Measurements from ENCODE around the gene TMEM187. TPM values are rescaled to one million over a fixed set of nuclear protein-coding genes. Genes with fewer than 3 reads are reported as not detected.

Gene TMEM187
- total RNA-seq, 2 experiments from 2014 or later = 5.9 to 6.2 TPM

DNA sequence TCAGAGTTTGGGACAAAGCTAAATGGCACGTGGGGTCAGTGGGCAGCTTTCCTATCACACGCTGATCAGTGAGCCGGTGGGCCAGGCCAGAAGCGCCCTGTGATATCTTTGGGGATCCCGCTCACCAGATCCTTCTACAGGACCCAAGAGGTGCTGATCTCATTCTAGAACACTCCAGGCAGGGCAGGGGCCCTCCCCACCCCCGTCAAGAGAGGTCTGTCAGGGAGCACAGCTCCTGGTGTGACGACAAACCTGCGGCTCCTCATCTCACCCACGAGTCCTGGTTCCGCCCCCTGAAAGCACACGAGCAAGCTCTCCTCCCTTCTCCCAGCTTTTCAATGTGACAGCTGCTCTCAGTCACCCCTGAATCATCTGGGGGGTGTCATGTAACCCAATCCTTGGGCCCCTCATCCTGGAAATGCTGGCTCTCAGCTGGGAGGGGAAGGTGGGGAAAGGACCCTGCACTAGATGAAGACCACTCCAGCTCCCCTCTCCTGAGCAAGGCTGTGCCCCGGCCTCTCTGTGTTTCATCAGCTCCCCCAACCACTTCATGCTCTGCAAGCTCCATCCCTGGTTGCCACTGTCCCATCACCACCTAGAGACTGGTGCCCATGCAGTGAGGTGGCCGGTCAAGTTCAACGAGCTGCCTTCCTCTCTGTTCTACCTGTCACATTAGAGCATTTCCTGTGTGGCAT lies 5.6 kb upstream of the TMEM187 start:
- Mint-ChIP-seq H3K27ac (peak overlapping the region; percentile 100), H3K4me1 (ENCODE audit: low read depth) (peaks cover 28% of the 10 kb centered on the region), H3K4me3 (peak overlapping the region; percentile 100), H3K9me3 (ENCODE audit: insufficient read depth) (no peaks in the 10 kb centered on the region), H3K27me3 (ENCODE audit: low read depth) (no peaks in the 10 kb centered on the region), H3K36me3 (ENCODE audit: low read depth) (peaks cover 43% of the 10 kb centered on the region)
- ChIA-PET POLR2A (interaction anchor here (0.6 to 9.0 kb wide), 8 partner anchors 10 to 240 kb away, joined by 3 to 117 read pairs (median 4); partner anchors contain the start of gene ARHGAP4), CTCF (interaction anchor here (1.4 to 7.0 kb wide), 6 partner anchors 14 to 203 kb away, joined by 3 to 37 read pairs (median 10); partner anchors contain the start of genes ARHGAP4 and PLXNB3)
- no peak for DNase-seq
- ATAC-seq = no peak

DNA sequence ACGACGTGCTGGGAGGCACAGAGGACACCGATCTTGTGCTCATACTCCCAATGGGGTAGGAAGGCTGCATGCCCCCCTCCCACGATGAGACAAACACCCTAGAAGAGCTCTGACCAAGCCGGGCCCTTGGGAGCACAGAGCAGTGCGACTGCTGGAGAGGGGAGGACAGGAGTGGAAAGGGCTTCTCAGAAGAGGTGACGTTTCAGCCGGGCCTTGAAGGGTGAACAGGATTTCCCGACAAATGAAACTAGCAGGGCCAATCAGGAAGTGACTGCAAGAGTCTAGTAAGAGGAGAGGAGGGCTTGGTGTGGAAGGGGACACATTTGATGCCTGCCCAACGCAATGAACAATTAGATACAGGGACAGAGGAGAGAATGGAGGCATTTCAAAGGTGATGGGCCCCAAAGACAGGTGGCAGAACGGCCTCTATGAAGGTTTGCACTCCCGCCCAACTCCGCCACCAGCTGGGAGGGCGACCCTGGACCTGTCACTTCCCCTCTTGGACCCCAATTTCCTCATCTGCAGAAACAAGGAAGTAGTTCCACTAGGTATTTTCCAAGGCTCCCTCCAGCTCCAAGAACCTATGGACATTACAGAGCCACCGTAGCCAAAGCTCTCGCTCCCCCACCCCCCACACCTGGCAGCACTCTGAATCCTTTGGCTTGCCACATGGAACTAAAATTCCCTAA lies 4.9 kb upstream of the TMEM187 start:
- Mint-ChIP-seq H3K4me3 (peak overlapping the region; percentile 100), H3K9me3 (ENCODE audit: insufficient read depth) (no peaks in the 10 kb centered on the region), H3K27me3 (ENCODE audit: low read depth) (no peaks in the 10 kb centered on the region), H3K4me1 (ENCODE audit: low read depth) (peaks cover 28% of the 10 kb centered on the region), H3K36me3 (ENCODE audit: low read depth) (peaks cover 37% of the 10 kb centered on the region), H3K27ac (peak overlapping the region; percentile 100)
- ChIA-PET POLR2A (interaction anchor here (0.6 to 9.0 kb wide), 9 partner anchors 9 to 240 kb away, joined by 3 to 117 read pairs (median 3); partner anchors contain the start of gene ARHGAP4), CTCF (interaction anchor here (1.0 to 7.0 kb wide), 6 partner anchors 14 to 204 kb away, joined by 3 to 37 read pairs (median 10); partner anchors contain the start of gene ARHGAP4)
- DNase-seq = peak; percentile 67
- ATAC-seq = peak; percentile 3

DNA sequence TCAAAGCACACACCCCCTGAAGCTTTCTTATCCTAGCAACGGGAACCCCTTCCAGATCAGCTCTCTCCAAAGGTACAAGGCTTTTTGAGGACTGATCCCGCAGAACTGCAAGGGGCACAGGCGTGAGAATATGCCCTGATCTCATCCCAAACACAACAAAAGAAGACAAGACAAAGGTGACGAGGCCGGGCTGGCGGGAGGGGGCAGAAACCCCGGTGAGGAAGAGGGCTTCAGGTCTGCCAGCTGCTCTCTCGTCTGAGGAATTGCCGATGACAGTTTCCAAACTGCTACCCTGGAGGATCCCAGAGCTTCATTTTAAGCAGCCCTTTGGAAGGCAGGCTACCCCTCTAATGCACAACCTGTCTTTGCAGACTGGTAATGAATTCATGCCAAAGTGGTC lies 4.3 kb upstream of the TMEM187 start:
- Mint-ChIP-seq H3K9me3 (ENCODE audit: insufficient read depth) (no peaks in the 10 kb centered on the region), H3K27me3 (ENCODE audit: low read depth) (no peaks in the 10 kb centered on the region), H3K36me3 (ENCODE audit: low read depth) (peaks cover 37% of the 10 kb centered on the region), H3K27ac (peak overlapping the region; percentile 100), H3K4me1 (ENCODE audit: low read depth) (peaks cover 28% of the 10 kb centered on the region), H3K4me3 (peak overlapping the region; percentile 100)
- ChIA-PET POLR2A (interaction anchor here (0.7 to 9.0 kb wide), 6 partner anchors 9 to 46 kb away, joined by 3 to 117 read pairs (median 4); partner anchors contain the start of gene ARHGAP4), CTCF (interaction anchor here (1.0 to 7.0 kb wide), 4 partner anchors 15 to 205 kb away, joined by 3 to 37 read pairs (median 22); partner anchors contain the start of gene ARHGAP4)
- no peak for ATAC-seq
- no peak for DNase-seq

DNA sequence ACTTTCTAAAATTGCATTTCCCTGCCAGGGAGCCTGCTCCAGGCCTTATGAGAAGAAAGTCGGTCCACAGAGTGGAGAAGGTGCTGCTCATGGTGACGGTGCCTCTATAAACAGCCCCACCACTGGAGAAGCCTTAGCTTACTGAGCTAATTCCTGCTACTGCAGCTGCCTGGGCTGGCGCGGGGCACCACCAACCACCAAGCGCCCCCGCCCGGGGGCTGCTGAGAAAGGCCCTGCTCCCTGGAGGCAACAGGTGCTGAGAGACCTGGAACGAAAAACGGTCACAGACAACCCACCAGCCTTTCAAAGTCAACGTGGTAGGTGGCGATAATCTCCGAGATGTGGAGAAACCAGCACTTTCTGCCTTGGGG lies 3.8 kb upstream of the TMEM187 start:
- peaks cover 31% of the 10 kb centered on the region for H3K4me1 Mint-ChIP-seq (ENCODE audit: low read depth)
- peaks cover 41% of the 10 kb centered on the region for H3K36me3 Mint-ChIP-seq (ENCODE audit: low read depth)
- POLR2A ChIA-PET = interaction anchor here (0.6 to 9.0 kb wide), 5 partner anchors 8 to 124 kb away, joined by 3 to 117 read pairs (median 6); partner anchors contain the start of gene ARHGAP4
- no peaks in the 10 kb centered on the region for H3K27me3 Mint-ChIP-seq (ENCODE audit: low read depth)
- DNase-seq = peak; percentile 54
- CTCF ChIA-PET = interaction anchor here (1.0 to 7.0 kb wide), 3 partner anchors 21 to 206 kb away, joined by 3 to 37 read pairs (median 29); partner anchors contain the start of gene ARHGAP4
- no peaks in the 10 kb centered on the region for H3K9me3 Mint-ChIP-seq (ENCODE audit: insufficient read depth)
- H3K27ac Mint-ChIP-seq = peak overlapping the region; percentile 100
- ATAC-seq = no peak
- peak overlapping the region; percentile 100 for H3K4me3 Mint-ChIP-seq

DNA sequence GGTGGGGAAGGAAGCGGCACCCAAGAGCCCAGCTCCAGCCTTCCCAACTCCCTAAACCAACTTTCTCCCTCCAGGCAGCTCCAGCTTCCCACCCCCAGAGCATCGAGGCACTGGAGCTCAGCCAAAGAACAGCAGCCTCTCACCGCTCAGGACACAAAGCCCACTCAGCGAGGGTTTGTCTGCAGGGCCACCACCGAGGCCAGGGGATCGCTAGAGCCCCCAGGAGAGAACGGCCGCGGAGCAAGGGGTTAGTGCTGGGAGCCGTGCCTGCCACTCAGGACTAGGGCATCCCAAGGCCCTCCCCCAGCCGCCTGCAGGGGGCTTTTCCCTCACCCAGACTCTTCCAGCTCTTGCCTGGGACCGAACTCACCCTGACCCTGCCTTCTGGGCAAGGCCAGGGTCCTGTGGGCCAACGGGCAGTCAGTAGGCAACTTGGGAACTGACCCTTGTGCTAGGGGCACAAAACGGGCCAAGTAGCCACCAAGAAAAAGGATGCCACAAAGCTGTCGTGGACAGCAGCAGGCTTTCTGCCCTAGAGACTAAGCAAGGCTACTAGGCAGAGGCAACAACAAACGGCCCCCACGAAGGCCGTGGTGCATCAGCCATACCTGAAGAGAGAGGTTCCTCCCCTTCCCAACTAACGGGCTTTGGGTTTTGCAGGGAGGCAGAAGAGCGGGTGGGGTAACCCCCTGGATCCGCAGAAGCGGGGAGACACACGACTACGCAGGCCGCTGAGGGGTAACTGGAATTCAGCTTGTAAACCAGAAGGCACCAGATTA lies 3.2 kb upstream of the TMEM187 start:
- POLR2A ChIA-PET = interaction anchor here (0.6 to 9.0 kb wide), 5 partner anchors 14 to 124 kb away, joined by 3 to 117 read pairs (median 6); partner anchors contain the start of gene ARHGAP4
- H3K9me3 Mint-ChIP-seq (ENCODE audit: insufficient read depth) = no peaks in the 10 kb centered on the region
- peak overlapping the region; percentile 100 for H3K4me3 Mint-ChIP-seq
- CTCF ChIA-PET = interaction anchor here (4.7 to 7.0 kb wide), 2 partner anchors 22 to 44 kb away, joined by 29 to 37 read pairs; partner anchors contain the start of gene ARHGAP4
- peaks cover 41% of the 10 kb centered on the region for H3K36me3 Mint-ChIP-seq (ENCODE audit: low read depth)
- H3K27me3 Mint-ChIP-seq (ENCODE audit: low read depth) = no peaks in the 10 kb centered on the region
- ATAC-seq (no peak), DNase-seq (peak; percentile 21)
- H3K4me1 Mint-ChIP-seq (ENCODE audit: low read depth) = peaks cover 37% of the 10 kb centered on the region
- H3K27ac Mint-ChIP-seq = peak overlapping the region; percentile 100

DNA sequence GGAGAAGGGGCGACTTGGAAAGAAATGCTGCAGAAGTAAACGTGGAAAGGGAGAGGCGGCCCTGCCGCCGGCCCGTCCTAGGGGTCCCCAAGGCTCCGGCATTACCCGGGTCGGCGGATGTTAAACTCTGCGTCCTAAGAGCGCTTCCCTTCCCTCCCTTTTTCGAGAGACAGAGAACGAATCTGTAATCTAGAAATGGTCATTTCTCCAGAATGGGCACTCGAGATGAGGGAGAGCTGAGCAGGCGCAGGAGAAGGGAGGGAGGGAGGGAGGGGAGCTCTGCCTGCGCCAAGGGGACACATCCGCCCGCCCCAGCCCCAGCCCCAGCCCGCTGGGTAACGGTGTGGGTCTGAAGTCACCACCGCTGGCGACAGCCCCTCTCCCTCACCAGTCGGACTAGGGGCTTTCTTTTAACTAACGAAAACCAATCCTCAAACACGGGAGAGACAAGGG lies 2.6 kb upstream of the TMEM187 start:
- ATAC-seq (no peak), DNase-seq (peak; percentile 24)
- CTCF ChIA-PET = interaction anchor here (0.6 to 7.0 kb wide), 3 partner anchors 16 to 45 kb away, joined by 4 to 37 read pairs (median 5); partner anchors contain the start of gene ARHGAP4
- Mint-ChIP-seq H3K27ac (peak overlapping the region; percentile 100), H3K36me3 (ENCODE audit: low read depth) (peaks cover 44% of the 10 kb centered on the region), H3K9me3 (ENCODE audit: insufficient read depth) (no peaks in the 10 kb centered on the region), H3K4me3 (peak overlapping the region; percentile 100), H3K27me3 (ENCODE audit: low read depth) (no peaks in the 10 kb centered on the region), H3K4me1 (ENCODE audit: low read depth) (peaks cover 41% of the 10 kb centered on the region)
- POLR2A ChIA-PET = interaction anchor here (1.4 to 9.0 kb wide), 4 partner anchors 13 to 50 kb away, joined by 3 to 117 read pairs (median 48); partner anchors contain the start of gene ARHGAP4

DNA sequence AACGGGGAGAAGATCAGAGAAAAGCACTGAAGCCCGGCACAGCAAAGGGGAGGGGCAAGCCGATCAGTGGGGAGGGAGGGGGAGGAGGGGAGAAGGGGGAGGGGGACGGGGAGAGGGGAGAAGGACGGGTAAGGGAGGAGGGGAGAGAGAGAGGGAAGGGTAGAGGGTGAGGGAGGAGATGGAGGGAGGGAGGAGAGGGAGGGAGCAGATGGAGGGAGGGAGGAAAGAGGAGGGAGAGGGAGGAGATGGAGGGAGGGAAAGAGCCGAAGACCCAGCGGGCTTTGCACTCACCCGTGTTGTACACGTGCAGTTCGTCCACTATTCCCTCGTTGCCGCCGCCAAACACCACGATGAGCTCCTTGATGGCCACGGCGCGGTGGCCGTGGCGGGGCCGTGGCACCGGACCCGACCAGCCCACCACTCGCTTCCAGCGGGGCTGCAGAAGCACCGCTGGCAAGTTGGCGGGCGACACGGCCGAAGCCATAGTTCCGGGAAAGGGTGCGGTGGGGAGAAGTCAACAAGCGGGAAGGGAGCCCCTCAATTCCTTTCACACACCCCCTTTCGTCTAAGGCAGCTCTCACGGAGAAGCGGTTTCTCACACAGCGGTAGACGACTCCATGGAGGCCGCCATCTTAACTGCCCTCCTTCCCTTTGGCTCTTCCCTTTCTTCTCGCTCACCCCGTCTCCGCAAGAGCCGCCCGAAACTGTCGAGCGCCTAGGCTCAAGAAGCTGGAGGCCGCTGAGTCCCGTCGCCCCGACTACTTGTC lies 2.0 kb upstream of the TMEM187 start:
- no peaks in the 10 kb centered on the region for H3K9me3 Mint-ChIP-seq (ENCODE audit: insufficient read depth)
- ATAC-seq = peak; percentile 6
- H3K27ac Mint-ChIP-seq = peak overlapping the region; percentile 100
- peak; percentile 69 for DNase-seq
- peaks cover 44% of the 10 kb centered on the region for H3K36me3 Mint-ChIP-seq (ENCODE audit: low read depth)
- CTCF ChIA-PET = interaction anchor here (0.6 to 7.0 kb wide), 6 partner anchors 10 to 46 kb away, joined by 4 to 37 read pairs (median 5); partner anchors contain the start of gene ARHGAP4
- peaks cover 39% of the 10 kb centered on the region for H3K4me1 Mint-ChIP-seq (ENCODE audit: low read depth)
- H3K27me3 Mint-ChIP-seq (ENCODE audit: low read depth) = no peaks in the 10 kb centered on the region
- POLR2A ChIA-PET = interaction anchor here (0.5 to 9.0 kb wide), 10 partner anchors 13 to 442 kb away, joined by 3 to 117 read pairs (median 5); partner anchors contain the start of gene ARHGAP4
- peak overlapping the region; percentile 100 for H3K4me3 Mint-ChIP-seq

DNA sequence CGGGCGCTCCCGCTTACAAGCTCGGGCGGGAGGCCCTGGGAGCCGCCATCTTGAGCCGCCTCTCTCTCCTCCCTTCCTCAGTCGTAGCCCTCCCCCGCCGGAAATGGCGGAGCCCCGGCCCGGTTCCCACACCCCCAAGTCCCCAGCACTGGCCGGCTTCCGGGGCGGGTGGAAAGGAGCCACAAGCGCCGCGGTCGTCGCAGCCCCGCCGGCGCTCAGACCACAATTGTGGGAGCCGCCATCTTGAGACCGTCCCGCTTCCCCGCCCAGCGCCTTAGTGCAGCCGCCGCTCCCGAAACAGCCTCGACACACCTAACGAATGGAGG lies 1.5 kb upstream of the TMEM187 start:
- Mint-ChIP-seq H3K4me1 (ENCODE audit: low read depth) (peaks cover 38% of the 10 kb centered on the region), H3K27me3 (ENCODE audit: low read depth) (no peaks in the 10 kb centered on the region)
- ATAC-seq = peak; percentile 39

DNA sequence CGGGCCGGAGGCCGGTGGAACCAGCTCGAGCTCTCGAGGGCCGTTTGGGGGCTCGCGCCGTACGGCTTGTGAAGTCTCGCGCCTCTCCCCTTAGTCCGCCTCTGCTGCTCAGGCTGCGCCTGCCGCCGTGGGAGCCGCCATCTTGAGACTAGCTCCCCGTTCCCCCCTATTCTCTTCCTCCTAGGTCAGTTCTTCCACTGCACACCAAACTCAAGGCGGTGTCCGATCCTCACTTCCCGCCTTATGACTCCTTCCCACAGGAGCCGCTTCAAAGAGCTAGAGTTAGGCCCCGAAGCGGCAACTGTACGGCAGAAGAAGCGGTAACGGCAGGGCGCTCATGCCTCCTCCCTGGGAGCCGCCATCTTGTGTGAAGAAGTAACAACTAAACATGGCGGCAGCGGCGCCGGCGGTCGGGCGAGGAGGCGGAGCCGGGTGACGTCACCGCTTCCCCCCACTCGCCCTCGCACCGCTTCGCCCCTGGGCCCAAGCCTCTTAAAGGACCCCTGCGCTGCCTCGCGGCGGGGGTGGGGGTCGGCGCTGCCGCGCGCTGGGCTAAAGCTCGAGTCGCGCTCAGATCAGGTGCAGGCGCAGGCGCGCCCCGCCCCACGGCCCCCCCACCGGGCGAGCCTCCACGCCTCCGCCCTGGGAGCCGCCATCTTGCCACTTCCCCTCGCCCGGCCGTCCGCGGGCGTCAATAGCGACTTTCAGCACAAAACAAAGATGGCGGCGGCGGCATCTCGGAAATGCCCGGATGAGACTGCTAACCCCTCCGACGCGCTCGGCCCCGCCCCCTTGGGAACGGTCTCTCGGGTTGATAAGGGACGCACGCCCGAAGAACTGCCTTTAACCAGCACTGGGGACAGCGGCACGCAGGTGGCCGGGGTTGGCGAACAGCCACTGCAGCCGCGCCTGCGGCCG lies 845 bp upstream of the TMEM187 start, which contains the start of gene HCFC1:
TSS of gene HCFC1 (minus strand) at position 369 of the 918 bp plus-strand sequence. CDS start 978 bp downstream, outside the sequence.
- Mint-ChIP-seq H3K4me3 (peak within 1 kb of the TSS; percentile 100), H3K27me3 (ENCODE audit: low read depth) (no peaks in the 10 kb centered on the region), H3K9me3 (ENCODE audit: insufficient read depth) (no peaks in the 10 kb centered on the region), H3K27ac (peak within 1 kb of the TSS; percentile 100), H3K4me1 (ENCODE audit: low read depth) (peaks cover 32% of the 10 kb centered on the region), H3K36me3 (ENCODE audit: low read depth) (peaks cover 44% of the 10 kb centered on the region)
- ATAC-seq (peak; percentile 38), DNase-seq (peak; percentile 92)
- POLR2A ChIA-PET = interaction anchor here (1.0 to 9.0 kb wide), 7 partner anchors 12 to 440 kb away, joined by 3 to 117 read pairs (median 6); partner anchors contain the start of gene ARHGAP4
- CTCF ChIA-PET = interaction anchor here (1.0 to 7.0 kb wide), 6 partner anchors 9 to 47 kb away, joined by 4 to 37 read pairs (median 5); partner anchors contain the start of gene ARHGAP4

More for the DNA sequence above, 1.5 kb upstream of the TMEM187 start:
- H3K4me3 Mint-ChIP-seq = peak overlapping the region; percentile 100
- H3K27ac Mint-ChIP-seq = peak overlapping the region; percentile 100
- H3K36me3 Mint-ChIP-seq (ENCODE audit: low read depth) = peaks cover 44% of the 10 kb centered on the region
- ChIA-PET POLR2A (interaction anchor here (0.6 to 9.0 kb wide), 7 partner anchors 12 to 441 kb away, joined by 3 to 117 read pairs (median 6); partner anchors contain the start of gene ARHGAP4), CTCF (interaction anchor here (1.0 to 7.0 kb wide), 5 partner anchors 10 to 46 kb away, joined by 4 to 37 read pairs (median 5); partner anchors contain the start of gene ARHGAP4)
- DNase-seq = peak; percentile 89
- no peaks in the 10 kb centered on the region for H3K9me3 Mint-ChIP-seq (ENCODE audit: insufficient read depth)
